HepG2 (cell line): Measurements from ENCODE around the gene MYL12B. TPM values are rescaled to one million over a fixed set of nuclear protein-coding genes. Genes with fewer than 3 reads are reported as not detected.
A peak's percentile ranks its signal among the peaks of the same experiment; 100 is the strongest.

Source experiments
- ATF4 ChIP-seq, 2 experiments: fragments of 450-650 bp in 1 of 2; sonication (generic) in 1 of 2; formaldehyde crosslinking; IDR thresholded peaks; 2 replicates each; pipeline versions ENCODE4 v1.5.0 to v1.8.0; 2020 to 2022; ENCODE audit warnings: mild to moderate bottlenecking in 1 of 2, missing genetic modification reagents in 1 of 2
- CENPBD1 ChIP-seq: sonication (generic); formaldehyde crosslinking; IDR thresholded peaks from 2 replicates; pipeline ENCODE4 v1.8.0; 2022; ENCODE audit warnings: missing genetic modification reagents, low read depth, mild to moderate bottlenecking, borderline replicate concordance
- DPF2 ChIP-seq: sonication (generic); formaldehyde crosslinking; IDR thresholded peaks from 2 replicates; pipeline ENCODE4 v1.4.0; 2020; ENCODE audit warnings: mild to moderate bottlenecking, low read depth, missing genetic modification reagents, borderline replicate concordance
- FOXC1 ChIP-seq: sonication (generic); formaldehyde crosslinking; IDR thresholded peaks from 2 replicates; pipeline ENCODE4 v1.8.0; 2022; ENCODE audit warnings: mild to moderate bottlenecking, missing genetic modification reagents, borderline replicate concordance
- GPN1 ChIP-seq: sonication (generic); formaldehyde crosslinking; IDR thresholded peaks from 2 replicates; pipeline ENCODE4 v1.5.1; 2020; ENCODE audit warnings: missing genetic modification reagents, borderline replicate concordance
- IKZF4 ChIP-seq: sonication (generic); formaldehyde crosslinking; IDR thresholded peaks from 2 replicates; pipeline ENCODE4 v1.5.1; 2020; ENCODE audit warnings: borderline replicate concordance, mild to moderate bottlenecking, low read depth, missing genetic modification reagents; ENCODE audit errors: not compliant biosample characterization
- IRF2 ChIP-seq: IDR thresholded peaks from 2 replicates; pipeline ENCODE4 v1.6.1; 2018; ENCODE audit warnings: missing genetic modification reagents, missing compliant biosample characterization
- KDM5B ChIP-seq: sonication (generic); formaldehyde crosslinking; IDR thresholded peaks from 2 replicates; pipeline ENCODE4 v1.4.0; 2020; ENCODE audit warnings: missing genetic modification reagents, mild to moderate bottlenecking, borderline replicate concordance
- NCOA5 ChIP-seq: sonication (generic); formaldehyde crosslinking; IDR thresholded peaks from 2 replicates; pipeline ENCODE4 v1.4.0; 2020; ENCODE audit warnings: missing genetic modification reagents
- NFKB2 ChIP-seq: sonication (generic); formaldehyde crosslinking; IDR thresholded peaks from 2 replicates; pipeline ENCODE4 v1.4.0; 2020; ENCODE audit warnings: missing genetic modification reagents, borderline replicate concordance
- RAD51 ChIP-seq: fragments of 450-650 bp; IDR thresholded peaks from 2 replicates; pipeline ENCODE4 v1.6.1; 2016; ENCODE audit warnings: borderline replicate concordance
- SP4 ChIP-seq: sonication (generic); formaldehyde crosslinking; IDR thresholded peaks from 2 replicates; pipeline ENCODE4 v1.8.1; 2023; ENCODE audit warnings: mild to moderate bottlenecking, missing genetic modification reagents
- SRF ChIP-seq: IDR thresholded peaks from 2 replicates; pipeline ENCODE4 v1.6.1; 2011; ENCODE audit warnings: mild to moderate bottlenecking, low read depth, low read length, moderate library complexity
- U2AF2 ChIP-seq: fragments of 200-400 bp; formaldehyde crosslinking; IDR thresholded peaks from 2 replicates; pipeline ENCODE4 v1.6.1; 2017; ENCODE audit warnings: low read depth, mild to moderate bottlenecking, low read length
- ZBTB20 ChIP-seq: sonication (generic); formaldehyde crosslinking; IDR thresholded peaks from 2 replicates; pipeline ENCODE4 v1.8.1; 2023; ENCODE audit warnings: missing genetic modification reagents, low read depth, mild to moderate bottlenecking, borderline replicate concordance
- ZEB1 ChIP-seq: IDR thresholded peaks from 2 replicates; pipeline ENCODE4 v1.6.1; 2012; ENCODE audit warnings: mild to moderate bottlenecking, low read depth, inconsistent platforms; ENCODE audit not compliant: insufficient replicate concordance
- ZNF3 ChIP-seq: IDR thresholded peaks from 2 replicates; pipeline ENCODE4 v1.7.0; 2017; ENCODE audit warnings: inconsistent platforms
- ZNF430 ChIP-seq: sonication (generic); formaldehyde crosslinking; IDR thresholded peaks from 2 replicates; pipeline ENCODE4 v1.9.0; 2021; ENCODE audit warnings: mild to moderate bottlenecking, missing genetic modification reagents
- ZNF432 ChIP-seq: sonication (generic); formaldehyde crosslinking; IDR thresholded peaks from 2 replicates; pipeline ENCODE4 v1.5.0; 2020; ENCODE audit warnings: missing genetic modification reagents, mild to moderate bottlenecking, borderline replicate concordance
- ZNF513 ChIP-seq: sonication (generic); formaldehyde crosslinking; conservative IDR thresholded peaks from 2 replicates; pipeline ENCODE4 v1.5.0; 2020; ENCODE audit warnings: missing genetic modification reagents
- polyA plus RNA-seq, 8 experiments: library from polyadenylated mRNA; depleted of rRNA in 3 of 8; stranded (reverse) in 7 of 8; unstranded in 1 of 8; fragments of >200 nt; fragmentation: Illumina TruSeq in 4 of 8; extraction: Trizol in 4 of 8; gene quantifications; 2 replicates each; pipeline versions ENCODE4 v1.2.1 to v1.2.3, GENCODE V29; 2011 to 2016; ENCODE audit warnings: low read depth in 4 of 8, missing spikeins in 1 of 8, mixed read lengths in 1 of 8; ENCODE audit not compliant: insufficient read depth in 1 of 8
- total RNA-seq, 5 experiments: library from RNA; depleted of rRNA; stranded (reverse); fragments of >200 nt; fragmentation: Illumina TruSeq; extraction: Trizol; gene quantifications; 2 replicates each; pipeline ENCODE4 v1.2.3, GENCODE V29; 2016; ENCODE audit warnings: low read depth in 1 of 5
- TF ChIP-seq, protein P1 (sequence below): sonication (generic); formaldehyde crosslinking; IDR thresholded peaks from 2 replicates; pipeline ENCODE4 v1.5.0; 2020; ENCODE audit warnings: mild to moderate bottlenecking, missing genetic modification reagents, borderline replicate concordance
- TF ChIP-seq, protein P2 (sequence below): IDR thresholded peaks from 2 replicates; pipeline ENCODE4 v1.6.1; 2016; ENCODE audit warnings: missing compliant biosample characterization, missing genetic modification reagents, borderline replicate concordance

The MYL12B gene
- total and polyA plus RNA-seq, 2 of the 13 experiments (the other 11 are each of a cell fraction or from before 2014, with no cell fraction given), result 265 to 340 TPM

DNA sequence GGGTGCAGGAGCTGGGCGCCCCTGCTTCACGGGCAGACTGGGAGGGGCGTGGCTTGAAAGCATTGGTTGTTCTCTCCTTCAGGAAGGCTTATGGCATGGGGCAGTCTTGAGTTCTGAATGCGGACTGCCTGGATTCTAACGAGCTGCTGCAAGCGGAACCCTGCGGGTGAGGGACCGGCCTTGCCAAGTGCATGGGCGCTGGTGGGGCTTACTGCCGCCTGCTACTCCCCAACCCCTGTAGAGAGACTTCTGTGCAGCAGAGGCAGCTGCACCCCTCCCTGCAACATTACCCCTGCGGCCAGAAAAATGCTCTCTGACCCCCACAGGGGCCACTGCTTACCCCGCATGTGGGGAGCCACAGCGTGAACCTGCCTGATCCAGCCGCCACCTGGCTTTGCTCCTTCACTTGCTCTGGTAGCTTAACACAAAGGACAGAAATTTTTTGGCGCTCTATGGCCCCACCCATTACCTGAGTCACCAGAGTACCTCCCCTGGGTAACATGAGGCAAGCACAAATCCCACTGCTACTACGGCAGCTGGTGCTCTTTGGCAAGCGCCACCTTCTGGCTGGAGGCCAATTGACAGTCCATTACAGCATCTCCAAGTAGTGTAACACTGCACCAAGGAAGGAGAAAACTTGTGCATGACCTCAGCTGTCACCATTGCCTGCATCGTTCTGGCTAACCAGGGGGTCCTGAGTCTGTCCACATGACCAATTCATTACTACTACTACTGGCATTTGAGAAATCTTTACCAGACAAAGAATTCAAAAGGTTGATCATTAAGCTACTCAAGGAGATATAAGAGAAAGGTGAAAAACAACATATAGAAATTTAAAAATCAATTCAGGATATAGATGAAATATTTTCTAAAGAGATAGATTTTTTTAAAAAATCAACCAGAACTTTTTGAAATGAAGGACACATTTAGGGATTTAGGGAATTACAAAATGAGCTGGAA is 35.4 kb downstream of the MYL12B start (continued):
- TF ChIP-seq KDM5B, result peak; percentile 86
- TF ChIP-seq ZNF3 (CRISPR knock-in tag), result no peak
- TF ChIP-seq, protein P1, sequence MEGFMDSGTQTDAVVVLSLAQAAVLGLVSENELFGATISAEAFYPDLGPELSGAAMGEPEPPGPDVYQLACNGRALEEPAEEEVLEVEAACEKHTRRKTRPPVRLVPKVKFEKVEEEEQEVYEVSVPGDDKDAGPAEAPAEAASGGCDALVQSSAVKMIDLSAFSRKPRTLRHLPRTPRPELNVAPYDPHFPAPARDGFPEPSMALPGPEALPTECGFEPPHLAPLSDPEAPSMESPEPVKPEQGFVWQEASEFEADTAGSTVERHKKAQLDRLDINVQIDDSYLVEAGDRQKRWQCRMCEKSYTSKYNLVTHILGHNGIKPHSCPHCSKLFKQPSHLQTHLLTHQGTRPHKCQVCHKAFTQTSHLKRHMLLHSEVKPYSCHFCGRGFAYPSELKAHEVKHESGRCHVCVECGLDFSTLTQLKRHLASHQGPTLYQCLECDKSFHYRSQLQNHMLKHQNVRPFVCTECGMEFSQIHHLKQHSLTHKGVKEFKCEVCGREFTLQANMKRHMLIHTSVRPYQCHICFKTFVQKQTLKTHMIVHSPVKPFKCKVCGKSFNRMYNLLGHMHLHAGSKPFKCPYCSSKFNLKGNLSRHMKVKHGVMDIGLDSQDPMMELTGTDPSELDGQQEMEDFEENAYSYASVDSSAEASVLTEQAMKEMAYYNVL (CRISPR knock-in tag), result peak; percentile 68; the same call in 1 of the 2 replicates
- TF ChIP-seq CENPBD1, result no peak
- TF ChIP-seq U2AF2, result no peak
- TF ChIP-seq SRF, result no peak
- no peak for TF ChIP-seq ZBTB20 (CRISPR knock-in tag)
- TF ChIP-seq SP4 (CRISPR knock-in tag), result peak; percentile 73; the same call in 1 of the 2 replicates
- peak; percentile 82 for TF ChIP-seq FOXC1 (CRISPR knock-in tag)
- 0 out of 2 replicates have a peak, but pooled peaks have one; percentile 10 for TF ChIP-seq ZNF430 (CRISPR knock-in tag)
- TF ChIP-seq GPN1 (CRISPR knock-in tag), result no peak
- peak; percentile 91 for TF ChIP-seq ZEB1
- TF ChIP-seq ATF4 (CRISPR knock-in tag; IDR thresholded peaks at IDR 0.05), result peak in 1 of 2 experiments; percentile 81; a peak in 2 of 4 replicates
- peak; percentile 90 for TF ChIP-seq IRF2
- TF ChIP-seq IKZF4 (CRISPR knock-in tag), result no peak
- no peak for TF ChIP-seq ZNF432 (CRISPR knock-in tag)
- TF ChIP-seq RAD51, result no peak
- TF ChIP-seq NFKB2, result peak; percentile 73; the same call in 1 of the 2 replicates
- no peak for TF ChIP-seq NCOA5
- TF ChIP-seq DPF2 (CRISPR knock-in tag), result no peak
- TF ChIP-seq, protein P2, sequence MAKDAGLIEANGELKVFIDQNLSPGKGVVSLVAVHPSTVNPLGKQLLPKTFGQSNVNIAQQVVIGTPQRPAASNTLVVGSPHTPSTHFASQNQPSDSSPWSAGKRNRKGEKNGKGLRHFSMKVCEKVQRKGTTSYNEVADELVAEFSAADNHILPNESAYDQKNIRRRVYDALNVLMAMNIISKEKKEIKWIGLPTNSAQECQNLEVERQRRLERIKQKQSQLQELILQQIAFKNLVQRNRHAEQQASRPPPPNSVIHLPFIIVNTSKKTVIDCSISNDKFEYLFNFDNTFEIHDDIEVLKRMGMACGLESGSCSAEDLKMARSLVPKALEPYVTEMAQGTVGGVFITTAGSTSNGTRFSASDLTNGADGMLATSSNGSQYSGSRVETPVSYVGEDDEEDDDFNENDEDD (CRISPR knock-in tag), result peak; percentile 74
- TF ChIP-seq ZNF513 (CRISPR knock-in tag), result no peak
